Keratinocyte (primary cell): ENCODE data around the gene CYFIP1. TPM values are rescaled to one million over a fixed set of nuclear protein-coding genes. Genes with fewer than 3 reads are reported as not detected.

ENCODE experiments used
- DNase-seq: peaks from one replicate; pipeline ENCODE4 v3.0.0-alpha.2; 2011; ENCODE audit warnings: low read depth, missing footprints, low spot score
- FAIRE-seq: peaks from 2 replicates; lab custom pipeline; 2011; peaks lifted over from hg19 to GRCh38; lab: Jason Lieb, UNC
- H2AFZ ChIP-seq: 2 replicates; pipeline ENCODE4 v1.6.0; 2012; ENCODE audit warnings: low read length, control low read depth, inconsistent platforms; ENCODE audit not compliant: control insufficient read depth
- H3K27ac ChIP-seq: 2 replicates; pipeline ENCODE4 v1.5.1; 2011; ENCODE audit warnings: low read length; ENCODE audit not compliant: control insufficient read depth, insufficient read depth
- H3K27me3 ChIP-seq: 3 replicates; pipeline ENCODE4 v1.6.0; 2011; ENCODE audit warnings: low read length; ENCODE audit not compliant: control insufficient read depth, insufficient read depth; ENCODE audit errors: extremely low read depth
- H3K36me3 ChIP-seq, 2 experiments: 2 replicates in 1 of 2; 3 replicates in 1 of 2; pipeline ENCODE4 v1.5.1; 2011; ENCODE audit warnings: low read length in 2 of 2, mild to moderate bottlenecking in 1 of 2; ENCODE audit not compliant: control insufficient read depth in 2 of 2, insufficient read depth in 2 of 2; ENCODE audit errors: extremely low read depth in 1 of 2
- H3K4me1 ChIP-seq: 3 replicates; pipeline ENCODE4 v1.5.1; 2011; ENCODE audit warnings: low read length; ENCODE audit not compliant: control insufficient read depth, insufficient read depth; ENCODE audit errors: extremely low read depth
- H3K4me2 ChIP-seq: 3 replicates; pipeline ENCODE4 v1.6.0; 2011; ENCODE audit warnings: low read depth, low read length; ENCODE audit not compliant: control insufficient read depth, insufficient read depth; ENCODE audit errors: extremely low read depth
- H3K4me3 ChIP-seq, 3 experiments: fragments of 200-600 bp in 1 of 3; sonication (generic) in 1 of 3; 2 replicates in 2 of 3; 3 replicates in 1 of 3; pipeline ENCODE4 v1.5.1; 2011 to 2016; ENCODE audit warnings: low read length in 3 of 3, mild to moderate bottlenecking in 3 of 3, control low read depth in 2 of 3, inconsistent platforms in 1 of 3, low read depth in 1 of 3, mixed read lengths in 1 of 3, mixed run types in 1 of 3, moderate library complexity in 1 of 3; ENCODE audit not compliant: control insufficient read depth in 2 of 3, insufficient read depth in 2 of 3; ENCODE audit errors: extremely low read depth in 1 of 3
- H3K79me2 ChIP-seq: 2 replicates; pipeline ENCODE4 v1.6.0; 2012; ENCODE audit warnings: low read length; ENCODE audit not compliant: control insufficient read depth, insufficient read depth
- H3K9ac ChIP-seq: 3 replicates; pipeline ENCODE4 v1.6.0; 2011; ENCODE audit warnings: low read length; ENCODE audit not compliant: control insufficient read depth, insufficient read depth; ENCODE audit errors: extremely low read depth
- H3K9me1 ChIP-seq: 3 replicates; pipeline ENCODE4 v1.6.0; 2011; ENCODE audit warnings: low read length; ENCODE audit not compliant: control insufficient read depth, insufficient read depth; ENCODE audit errors: extremely low read depth
- H3K9me3 ChIP-seq: 2 replicates; pipeline ENCODE4 v1.5.1; 2012; ENCODE audit warnings: low read depth, low read length; ENCODE audit not compliant: control insufficient read depth
- H4K20me1 ChIP-seq: 3 replicates; pipeline ENCODE4 v1.6.0; 2011; ENCODE audit warnings: low read length; ENCODE audit not compliant: control insufficient read depth, insufficient read depth; ENCODE audit errors: extremely low read depth
- EZH2 ChIP-seq: IDR thresholded peaks from one replicate; pipeline ENCODE4 v1.6.1; 2012; ENCODE audit warnings: inconsistent platforms, mild to moderate bottlenecking, low read length, moderate library complexity
- dilution Hi-C: fragments of 300-500 bp; cut with MboI; formaldehyde crosslinking; loops from one replicate; pipeline ENCODE4 v1.7.0; 2020; ENCODE audit warnings: low sequenced_read_pairs; ENCODE audit not compliant: extremely low pct_ligation_motif_present
- polyA plus RNA-seq, 5 experiments: library from polyadenylated mRNA; depleted of rRNA in 3 of 5; stranded (reverse) in 3 of 5; stranded (forward) in 1 of 5; unstranded in 1 of 5; fragments of >200 nt; gene quantifications; 1 replicate in 1 of 5; 2 replicates in 3 of 5; 3 replicates in 1 of 5; pipeline versions ENCODE4 v1.2.1 to v1.2.3, GENCODE V29; 2011 to 2012; ENCODE audit warnings: missing spikeins in 2 of 5, low read depth in 1 of 5, low replicate concordance in 1 of 5
- TF ChIP-seq, protein P1 (sequence below), 3 experiments: IDR thresholded peaks in 1 of 3; conservative IDR thresholded peaks in 1 of 3; optimal IDR thresholded peaks in 1 of 3; 2 replicates in 2 of 3; 3 replicates in 1 of 3; pipeline versions ENCODE3 to v1.5.1; 2011; ENCODE audit warnings: low read length in 3 of 3, mild to moderate bottlenecking in 3 of 3, moderate library complexity in 2 of 3, control low read depth in 1 of 3, inconsistent platforms in 1 of 3; ENCODE audit not compliant: insufficient read depth in 2 of 3; ENCODE audit errors: extremely low read depth in 1 of 3

The CYFIP1 gene
- polyA plus RNA-seq, 1 donor (not counting 4 experiments of a cell fraction or from before 2014, with no cell fraction given), result 72.3 TPM

DNA sequence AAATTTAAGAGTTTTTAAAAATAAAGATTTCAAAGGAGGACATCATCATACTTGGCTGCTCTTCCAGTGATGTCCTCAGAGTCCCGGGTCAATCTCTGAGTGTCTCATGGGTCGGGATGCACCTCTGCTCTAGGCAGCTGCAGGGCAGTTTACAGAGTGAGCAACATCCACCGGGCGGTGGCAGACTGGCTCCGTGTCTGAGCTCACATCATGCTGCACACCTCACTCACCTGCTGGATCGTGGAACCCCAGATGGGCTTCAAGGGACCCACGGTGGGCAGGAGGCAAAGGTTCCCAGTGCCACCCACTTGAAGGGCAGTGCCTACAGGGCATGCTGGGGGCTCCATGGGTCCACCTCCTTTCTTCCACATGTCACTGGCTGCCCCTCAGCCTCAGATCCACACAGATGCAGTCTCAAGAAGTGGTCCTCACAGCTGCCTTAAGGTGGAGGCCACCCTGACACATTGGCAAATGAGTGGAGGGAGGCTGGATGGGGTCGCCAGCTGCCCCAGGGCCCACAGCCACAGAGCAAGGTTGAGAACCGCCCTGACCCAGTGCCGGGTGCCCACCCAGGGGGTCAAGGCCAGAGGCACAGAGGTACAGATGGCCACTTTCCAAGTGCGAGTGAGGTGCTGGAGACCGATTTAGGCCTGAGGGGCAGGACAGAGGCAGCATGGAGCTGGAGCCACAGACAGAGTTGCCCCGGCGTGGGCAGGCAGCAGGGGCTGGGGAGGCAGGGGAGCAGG lies 25.2 kb downstream of the CYFIP1 start:
- Histone ChIP-seq H3K9me3 (no peaks in the 10 kb centered on the region), H3K4me1 (peaks cover 5% of the 10 kb centered on the region), H3K79me2 (peaks cover 91% of the 10 kb centered on the region), H3K4me3 (no peak overlapping the region), H3K27me3 (no peaks in the 10 kb centered on the region), H3K9ac (no peak overlapping the region), H3K9me1 (no peaks in the 10 kb centered on the region), H2AFZ (no peak overlapping the region), H3K27ac (no peak overlapping the region), H3K36me3 (peaks cover 0 to 1% of the 10 kb centered on the region in 2 experiments), H4K20me1 (peaks cover 21% of the 10 kb centered on the region), H3K4me2 (no peak overlapping the region)
- DNase-seq (no peak), FAIRE-seq (no peak)
- TF ChIP-seq, protein P1, sequence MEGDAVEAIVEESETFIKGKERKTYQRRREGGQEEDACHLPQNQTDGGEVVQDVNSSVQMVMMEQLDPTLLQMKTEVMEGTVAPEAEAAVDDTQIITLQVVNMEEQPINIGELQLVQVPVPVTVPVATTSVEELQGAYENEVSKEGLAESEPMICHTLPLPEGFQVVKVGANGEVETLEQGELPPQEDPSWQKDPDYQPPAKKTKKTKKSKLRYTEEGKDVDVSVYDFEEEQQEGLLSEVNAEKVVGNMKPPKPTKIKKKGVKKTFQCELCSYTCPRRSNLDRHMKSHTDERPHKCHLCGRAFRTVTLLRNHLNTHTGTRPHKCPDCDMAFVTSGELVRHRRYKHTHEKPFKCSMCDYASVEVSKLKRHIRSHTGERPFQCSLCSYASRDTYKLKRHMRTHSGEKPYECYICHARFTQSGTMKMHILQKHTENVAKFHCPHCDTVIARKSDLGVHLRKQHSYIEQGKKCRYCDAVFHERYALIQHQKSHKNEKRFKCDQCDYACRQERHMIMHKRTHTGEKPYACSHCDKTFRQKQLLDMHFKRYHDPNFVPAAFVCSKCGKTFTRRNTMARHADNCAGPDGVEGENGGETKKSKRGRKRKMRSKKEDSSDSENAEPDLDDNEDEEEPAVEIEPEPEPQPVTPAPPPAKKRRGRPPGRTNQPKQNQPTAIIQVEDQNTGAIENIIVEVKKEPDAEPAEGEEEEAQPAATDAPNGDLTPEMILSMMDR (optimal IDR thresholded peaks at IDR 0.05 in 1 of 3, IDR thresholded peaks at IDR 0.05 in 1 of 3, conservative IDR thresholded peaks at IDR 0.05 in 1 of 3; ENCODE audit: extremely low read depth in 1 of 3, insufficient read depth in 2 of 3, low read length in 3 of 3), result peak in 1 of 3 experiments; percentile 45
- TF ChIP-seq EZH2, result no peak
- dilution Hi-C loops, result no loop called here

DNA sequence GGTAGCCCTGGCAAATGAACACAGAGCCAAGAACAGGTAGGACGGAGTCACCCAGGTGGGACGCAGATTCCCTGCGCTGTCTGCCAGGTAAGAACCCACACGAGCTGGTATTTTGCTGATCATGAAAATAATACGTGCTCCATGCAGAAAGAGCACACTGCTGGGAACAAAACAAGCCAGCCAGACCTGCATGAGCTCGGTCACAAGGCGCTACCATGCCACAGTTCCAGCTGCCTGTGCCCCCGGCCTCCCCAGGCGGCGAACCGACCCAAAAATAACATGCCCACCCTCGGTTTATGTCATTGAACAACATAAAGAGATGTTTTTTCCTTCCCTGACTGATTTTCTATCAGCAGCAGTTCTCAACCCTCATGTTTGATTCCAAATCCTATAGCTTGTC lies 25.8 kb downstream of the CYFIP1 start:
- H3K4me2 ChIP-seq, result no peak overlapping the region
- no peak for DNase-seq
- no peak overlapping the region for H3K9ac ChIP-seq

More for the DNA sequence above, 25.8 kb downstream of the CYFIP1 start:
- TF ChIP-seq, protein P1 (optimal IDR thresholded peaks at IDR 0.05 in 1 of 3, IDR thresholded peaks at IDR 0.05 in 1 of 3, conservative IDR thresholded peaks at IDR 0.05 in 1 of 3; ENCODE audit: extremely low read depth in 1 of 3, insufficient read depth in 2 of 3, low read length in 3 of 3), result no peak
- no peak for TF ChIP-seq EZH2
- Histone ChIP-seq H3K9me1 (no peaks in the 10 kb centered on the region), H3K4me1 (peaks cover 7% of the 10 kb centered on the region), H3K36me3 (peaks cover 0 to 1% of the 10 kb centered on the region in 2 experiments), H3K79me2 (peaks cover 90% of the 10 kb centered on the region), H3K9me3 (no peaks in the 10 kb centered on the region), H2AFZ (no peak overlapping the region), H3K27ac (no peak overlapping the region), H3K27me3 (no peaks in the 10 kb centered on the region), H3K4me3 (no peak overlapping the region), H4K20me1 (peaks cover 20% of the 10 kb centered on the region)
- dilution Hi-C loops, result no loop called here
- no peak for FAIRE-seq
